Kidney epithelial cell (primary cell): ENCODE results near the gene RPL39L. TPM values are rescaled to one million over a fixed set of nuclear protein-coding genes. Genes with fewer than 3 reads are reported as not detected.

Source experiments
- DNase-seq: peaks from one replicate; pipeline ENCODE4 v3.0.0-alpha.2; 2010; ENCODE audit warnings: low read depth
- H3K27me3 ChIP-seq: 2 replicates; pipeline ENCODE4 v1.6.0; 2011; ENCODE audit warnings: low read length; ENCODE audit not compliant: control insufficient read depth, insufficient read depth
- H3K36me3 ChIP-seq: 2 replicates; pipeline ENCODE4 v1.5.1; 2011; ENCODE audit warnings: low read length; ENCODE audit not compliant: control insufficient read depth, insufficient read depth
- H3K4me3 ChIP-seq: 2 replicates; pipeline ENCODE4 v1.5.1; 2011; ENCODE audit warnings: low read depth, mild to moderate bottlenecking, control low read depth, low read length
- total RNA-seq: library from RNA; depleted of rRNA; stranded (reverse); fragments of >200 nt; gene quantifications from 2 replicates; pipeline ENCODE4 v1.2.3, GENCODE V29; 2015
- TF ChIP-seq, protein P1 (sequence below): IDR thresholded peaks from 2 replicates; pipeline ENCODE4 v1.5.1; 2011; ENCODE audit warnings: mild to moderate bottlenecking, moderate library complexity, low read length, control low read depth, inconsistent platforms; ENCODE audit not compliant: insufficient read depth, poor library complexity, severe bottlenecking

Gene RPL39L
- total RNA-seq, 1 donor from 2014 or later, result 26.5 TPM

DNA sequence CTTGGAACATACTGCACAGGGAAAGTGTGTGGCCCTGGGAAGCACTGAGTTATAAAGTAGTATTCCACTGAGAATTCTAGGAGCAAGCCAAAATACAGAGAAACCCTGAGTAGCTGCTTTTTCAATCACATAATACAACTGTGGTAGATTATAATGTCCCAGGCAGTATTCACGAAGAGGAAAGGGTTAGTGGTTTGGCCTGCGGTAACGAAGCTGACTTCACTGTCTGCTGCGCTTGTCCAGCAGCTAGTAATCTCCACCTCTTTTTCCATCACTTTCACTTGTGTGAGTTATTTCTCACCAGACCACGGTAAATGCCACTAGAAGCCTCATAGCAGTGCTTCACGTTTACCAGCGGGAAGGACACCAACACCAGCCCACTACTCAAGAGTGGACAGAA lies 34.4 kb downstream of the RPL39L start:
- DNase-seq, result no peak
- Histone ChIP-seq H3K4me3 (no peak overlapping the region), H3K27me3 (no peaks in the 10 kb centered on the region), H3K36me3 (no peaks in the 10 kb centered on the region)
- TF ChIP-seq, protein P1, sequence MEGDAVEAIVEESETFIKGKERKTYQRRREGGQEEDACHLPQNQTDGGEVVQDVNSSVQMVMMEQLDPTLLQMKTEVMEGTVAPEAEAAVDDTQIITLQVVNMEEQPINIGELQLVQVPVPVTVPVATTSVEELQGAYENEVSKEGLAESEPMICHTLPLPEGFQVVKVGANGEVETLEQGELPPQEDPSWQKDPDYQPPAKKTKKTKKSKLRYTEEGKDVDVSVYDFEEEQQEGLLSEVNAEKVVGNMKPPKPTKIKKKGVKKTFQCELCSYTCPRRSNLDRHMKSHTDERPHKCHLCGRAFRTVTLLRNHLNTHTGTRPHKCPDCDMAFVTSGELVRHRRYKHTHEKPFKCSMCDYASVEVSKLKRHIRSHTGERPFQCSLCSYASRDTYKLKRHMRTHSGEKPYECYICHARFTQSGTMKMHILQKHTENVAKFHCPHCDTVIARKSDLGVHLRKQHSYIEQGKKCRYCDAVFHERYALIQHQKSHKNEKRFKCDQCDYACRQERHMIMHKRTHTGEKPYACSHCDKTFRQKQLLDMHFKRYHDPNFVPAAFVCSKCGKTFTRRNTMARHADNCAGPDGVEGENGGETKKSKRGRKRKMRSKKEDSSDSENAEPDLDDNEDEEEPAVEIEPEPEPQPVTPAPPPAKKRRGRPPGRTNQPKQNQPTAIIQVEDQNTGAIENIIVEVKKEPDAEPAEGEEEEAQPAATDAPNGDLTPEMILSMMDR, result no peak

DNA sequence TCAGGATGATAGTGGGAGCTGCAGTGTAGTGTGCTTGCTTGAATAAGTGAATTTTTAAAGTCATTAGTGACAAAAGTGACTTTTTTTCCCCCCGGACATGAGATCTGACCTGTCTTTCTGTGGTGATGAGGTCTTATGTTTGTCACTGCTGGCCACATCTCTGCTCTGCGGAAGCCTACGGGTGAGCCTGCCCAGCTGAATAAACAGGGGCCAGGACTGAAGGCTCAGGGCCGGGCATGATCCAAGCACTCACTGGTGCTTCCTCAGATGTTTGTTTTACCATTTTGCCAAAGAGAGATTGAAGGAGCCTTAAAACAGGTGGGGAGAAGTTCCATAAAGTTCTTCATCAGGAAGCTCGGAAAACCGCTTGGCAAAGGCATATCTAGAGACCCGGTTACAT lies 35.0 kb downstream of the RPL39L start:
- Histone ChIP-seq H3K27me3 (no peaks in the 10 kb centered on the region), H3K36me3 (no peaks in the 10 kb centered on the region), H3K4me3 (no peak overlapping the region)
- TF ChIP-seq, protein P1, result no peak
- no peak for DNase-seq

DNA sequence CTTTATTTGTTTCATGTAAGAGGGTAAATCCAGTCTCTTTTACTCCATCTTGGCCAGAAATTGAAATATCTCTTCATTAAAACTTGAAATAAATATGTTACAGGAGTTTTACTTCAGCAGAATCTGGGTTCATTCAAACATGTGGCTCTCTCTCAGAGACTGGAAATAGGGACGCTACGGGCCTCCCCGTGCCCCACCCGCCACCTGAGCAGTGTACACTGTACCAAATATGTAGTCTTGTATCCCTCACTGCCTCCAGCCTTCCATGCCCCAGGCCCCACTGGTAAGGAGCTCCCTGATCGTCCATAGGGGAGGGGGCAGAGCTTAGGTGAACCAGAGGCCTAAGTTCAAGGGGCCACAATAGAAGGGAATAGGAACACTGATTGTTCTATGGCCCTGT lies 36.0 kb downstream of the RPL39L start:
- Histone ChIP-seq H3K36me3 (no peaks in the 10 kb centered on the region), H3K27me3 (no peaks in the 10 kb centered on the region), H3K4me3 (no peak overlapping the region)
- TF ChIP-seq, protein P1, result no peak
- no peak for DNase-seq

DNA sequence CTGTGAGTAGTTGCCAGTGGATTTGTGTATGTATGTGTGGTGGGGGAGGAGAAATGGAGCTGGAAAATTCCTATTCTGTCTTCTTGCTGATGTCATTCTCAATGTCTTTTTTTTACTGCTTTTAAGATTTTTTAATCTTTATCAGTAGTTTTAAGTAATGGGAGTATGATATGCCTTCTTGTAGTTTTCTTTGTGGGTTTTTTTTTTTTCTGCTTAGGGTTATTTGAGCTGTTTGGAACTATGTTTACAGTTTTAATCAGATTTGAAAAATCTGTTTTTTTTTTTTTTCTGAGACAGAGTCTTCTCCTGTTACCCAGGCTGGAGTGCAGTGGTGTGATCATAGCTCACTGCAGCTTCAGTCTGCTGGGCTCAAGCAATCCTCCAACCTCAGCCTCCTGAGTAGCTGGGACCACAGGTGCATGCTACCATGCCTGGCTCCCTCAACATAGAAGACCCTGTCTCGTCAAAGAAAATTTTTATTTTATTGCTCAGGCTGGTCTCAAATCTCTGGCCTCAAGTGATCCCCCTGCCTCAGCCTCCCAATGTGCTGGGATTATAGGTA lies 37.1 kb downstream of the RPL39L start:
- Histone ChIP-seq H3K36me3 (no peaks in the 10 kb centered on the region), H3K27me3 (no peaks in the 10 kb centered on the region), H3K4me3 (no peak overlapping the region)
- TF ChIP-seq, protein P1, result no peak
- no peak for DNase-seq

DNA sequence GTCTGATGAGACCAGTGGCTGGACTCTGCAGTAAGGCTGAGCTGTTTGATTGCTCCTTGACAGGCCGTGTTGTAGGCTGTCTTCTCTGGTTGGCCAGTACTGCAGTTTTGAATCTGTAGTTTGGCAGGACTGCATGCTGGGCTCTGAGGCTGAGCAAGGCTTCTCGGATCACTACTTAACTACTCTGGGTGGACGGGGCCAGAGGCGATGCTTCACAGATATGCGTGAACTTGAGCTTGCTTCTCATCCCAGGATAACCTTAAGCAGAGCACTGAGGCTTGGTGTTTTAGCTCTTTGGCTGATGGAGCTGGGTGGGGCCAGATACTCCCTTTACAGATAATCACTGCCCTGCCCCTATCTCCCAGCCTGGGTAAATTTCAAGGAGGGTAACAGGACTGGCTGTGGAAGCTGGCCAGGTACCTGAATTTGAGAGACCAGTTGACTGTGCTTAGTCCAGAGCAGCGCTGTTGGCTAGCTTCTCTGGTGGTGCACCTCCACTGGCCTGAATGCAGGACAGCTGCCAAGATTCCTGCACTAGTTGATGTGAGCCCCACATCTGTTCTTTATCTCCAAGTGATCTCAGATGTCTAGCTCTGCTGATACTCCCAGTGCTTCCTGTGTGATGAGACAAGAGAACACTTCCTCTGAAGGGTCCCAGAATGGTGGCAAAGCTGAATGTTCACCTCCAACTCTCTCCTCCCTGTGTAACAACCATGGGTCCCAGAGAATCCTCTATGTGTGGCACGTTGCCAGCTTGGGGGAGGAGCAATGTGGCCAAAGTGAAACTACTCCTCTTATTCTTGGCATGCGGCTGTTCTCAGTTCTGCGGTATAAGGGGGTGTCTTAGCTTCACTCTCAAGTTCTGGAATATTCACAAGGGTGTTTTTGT lies 37.9 kb downstream of the RPL39L start:
- TF ChIP-seq, protein P1, result no peak
- H3K4me3 ChIP-seq, result no peak overlapping the region
- H3K27me3 ChIP-seq, result no peaks in the 10 kb centered on the region
- DNase-seq, result peak; percentile 16
- no peaks in the 10 kb centered on the region for H3K36me3 ChIP-seq
